Lower lobe of right lung (tissue), 2 donors: ENCODE measurements around the gene RIPK4. TPM values are rescaled to one million over a fixed set of nuclear protein-coding genes. Genes with fewer than 3 reads are reported as not detected.
"Not testable (repeated sequence)": the region's sequence is repeated elsewhere in the genome, so short reads cannot be mapped to it uniquely, and the experiment has no call there.

ENCODE experiments used
- ATAC-seq, 2 donors: fragments of 200-7000 bp; cut with Tn5 transposase; one replicate each; pipeline ENCODE4 v1.9.1; 2020 to 2022; ENCODE audit warnings: mild to moderate bottlenecking in 2 of 2, moderate library complexity in 2 of 2
- DNase-seq: peaks from one replicate; pipeline ENCODE4 v3.0.0-alpha.2; 2020
- H3K27ac ChIP-seq: fragments of 200-600 bp; one replicate; pipeline ENCODE4 v1.8.0; 2022
- H3K27me3 ChIP-seq: fragments of 200-600 bp; one replicate; pipeline ENCODE4 v1.8.0; 2022; ENCODE audit warnings: low read depth
- H3K36me3 ChIP-seq: fragments of 200-600 bp; one replicate; pipeline ENCODE4 v1.8.0; 2022; ENCODE audit warnings: mild to moderate bottlenecking
- H3K4me1 ChIP-seq: fragments of 200-600 bp; one replicate; pipeline ENCODE4 v1.8.0; 2022
- H3K4me3 ChIP-seq: fragments of 200-600 bp; one replicate; pipeline ENCODE4 v1.8.0; 2022; ENCODE audit warnings: mild to moderate bottlenecking
- H3K9me3 ChIP-seq: fragments of 200-600 bp; one replicate; pipeline ENCODE4 v1.8.0; 2022
- CTCF ChIP-seq: fragments of 200-600 bp; IDR thresholded peaks from one replicate; pipeline ENCODE4 v1.8.0; 2022; ENCODE audit warnings: antibody characterized with exemption, mild to moderate bottlenecking
- intact Hi-C: fragments of 100-400 bp; cut with DNase I; formaldehyde crosslinking; loops from one replicate; pipeline ENCODE4 v1.11.0; 2022
- total RNA-seq: library from RNA; stranded (reverse); fragmentation: NEBNext Ultra II Directional; extraction: Animal tissue kit (Norgen Biotek cat#: 25700); gene quantifications from one replicate; pipeline ENCODE4 v1.2.1, GENCODE V29; 2021
- donor health status: DM: no; HTN: yes; CAD: no; lungs with severe emphysema.

The RIPK4 gene
- total RNA-seq, 1 donor from 2014 or later: 8.7 TPM

- Histone ChIP-seq H3K36me3 (no peaks in the 10 kb centered on the region), H3K4me3 (peak overlapping the region; percentile 29)
Observed at GRCh38 chr21:41725421-41726031, 41.3 kb downstream of the RIPK4 start.

GRCh38 chr21:41723835-41724234 is 43.0 kb downstream of the RIPK4 start:
- H3K27ac ChIP-seq, H3K4me1 ChIP-seq, DNase-seq, H3K36me3 ChIP-seq, H3K4me3 ChIP-seq, ATAC-seq, intact Hi-C loops, H3K9me3 ChIP-seq: not testable (repeated sequence)
- H3K27me3 ChIP-seq: peaks cover 34% of the 10 kb centered on the region

More at GRCh38 chr21:41725421-41726031, 41.3 kb downstream of the RIPK4 start:
- Histone ChIP-seq H3K9me3 (no peaks in the 10 kb centered on the region), H3K4me1 (no peaks in the 10 kb centered on the region), H3K27me3 (peaks cover 34% of the 10 kb centered on the region), H3K27ac (peak overlapping the region; percentile 31)
- ATAC-seq: peak; percentile 15 to 48
- no peak for TF ChIP-seq CTCF
- no peak for DNase-seq
- intact Hi-C loops: no loop called here

GRCh38 chr21:41722052-41723018 is 44.5 kb downstream of the RIPK4 start:
- no peaks in the 10 kb centered on the region for H3K4me1 ChIP-seq
- no peak for ATAC-seq
- H3K27me3 ChIP-seq: peaks cover 26% of the 10 kb centered on the region
- H3K27ac ChIP-seq: no peak overlapping the region
- H3K9me3 ChIP-seq: no peaks in the 10 kb centered on the region
- TF ChIP-seq CTCF: no peak
- no peak for DNase-seq
- H3K36me3 ChIP-seq: no peaks in the 10 kb centered on the region
- H3K4me3 ChIP-seq: no peak overlapping the region
- intact Hi-C loops: no loop called here

GRCh38 chr21:41720250-41720649 is 46.6 kb downstream of the RIPK4 start:
- intact Hi-C loops: no loop called here
- Histone ChIP-seq H3K36me3 (no peaks in the 10 kb centered on the region), H3K27ac (no peak overlapping the region), H3K9me3 (no peaks in the 10 kb centered on the region), H3K4me1 (no peaks in the 10 kb centered on the region), H3K27me3 (peaks cover 23% of the 10 kb centered on the region), H3K4me3 (no peak overlapping the region)
- DNase-seq (no peak), ATAC-seq (no peak)
- TF ChIP-seq CTCF: no peak

- Histone ChIP-seq H3K4me1 (no peaks in the 10 kb centered on the region), H3K36me3 (no peaks in the 10 kb centered on the region), H3K27me3 (peaks cover 26% of the 10 kb centered on the region), H3K27ac (no peak overlapping the region), H3K4me3 (no peak overlapping the region), H3K9me3 (no peaks in the 10 kb centered on the region)
- intact Hi-C loops: no loop called here
- no peak for ATAC-seq
- no peak for TF ChIP-seq CTCF
- DNase-seq: no peak
Observed at GRCh38 chr21:41719691-41720090, 47.2 kb downstream of the RIPK4 start.
